C4-2B (cell line): ENCODE measurements around the gene SOX12.

ENCODE experiments used
- H3K27ac ChIP-seq: fragments of 450-650 bp; 2 replicates; pipeline ENCODE4 v1.5.1; 2017
- ZFX ChIP-seq: fragments of 450-650 bp; IDR thresholded peaks from 2 replicates; pipeline ENCODE4 v1.6.1; 2017
- TF ChIP-seq, protein P1 (sequence below): fragments of 450-650 bp; conservative IDR thresholded peaks from 2 replicates; pipeline ENCODE4 v1.5.1; 2017; ENCODE audit warnings: mild to moderate bottlenecking

SOX12 gene

DNA sequence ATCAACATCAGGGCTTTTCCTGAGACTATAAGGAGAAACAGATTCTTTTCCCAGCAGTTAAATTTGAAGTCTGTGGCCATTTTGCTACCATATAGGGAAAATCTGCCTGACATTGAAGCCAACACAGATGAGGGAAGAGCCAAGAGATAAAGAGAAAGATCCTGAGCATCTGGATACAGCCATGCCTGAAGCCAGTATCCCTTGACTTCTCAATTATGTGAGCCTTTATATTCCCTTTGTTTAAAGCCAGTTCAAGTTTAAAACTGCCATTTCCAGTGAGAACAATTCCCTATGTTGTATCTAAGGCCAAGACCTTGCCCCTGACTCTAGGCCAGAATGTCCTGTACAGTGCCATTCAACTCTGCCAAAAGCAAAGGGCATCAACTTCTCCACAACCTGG is 17.8 kb downstream of the SOX12 start:
- TF ChIP-seq, protein P1, sequence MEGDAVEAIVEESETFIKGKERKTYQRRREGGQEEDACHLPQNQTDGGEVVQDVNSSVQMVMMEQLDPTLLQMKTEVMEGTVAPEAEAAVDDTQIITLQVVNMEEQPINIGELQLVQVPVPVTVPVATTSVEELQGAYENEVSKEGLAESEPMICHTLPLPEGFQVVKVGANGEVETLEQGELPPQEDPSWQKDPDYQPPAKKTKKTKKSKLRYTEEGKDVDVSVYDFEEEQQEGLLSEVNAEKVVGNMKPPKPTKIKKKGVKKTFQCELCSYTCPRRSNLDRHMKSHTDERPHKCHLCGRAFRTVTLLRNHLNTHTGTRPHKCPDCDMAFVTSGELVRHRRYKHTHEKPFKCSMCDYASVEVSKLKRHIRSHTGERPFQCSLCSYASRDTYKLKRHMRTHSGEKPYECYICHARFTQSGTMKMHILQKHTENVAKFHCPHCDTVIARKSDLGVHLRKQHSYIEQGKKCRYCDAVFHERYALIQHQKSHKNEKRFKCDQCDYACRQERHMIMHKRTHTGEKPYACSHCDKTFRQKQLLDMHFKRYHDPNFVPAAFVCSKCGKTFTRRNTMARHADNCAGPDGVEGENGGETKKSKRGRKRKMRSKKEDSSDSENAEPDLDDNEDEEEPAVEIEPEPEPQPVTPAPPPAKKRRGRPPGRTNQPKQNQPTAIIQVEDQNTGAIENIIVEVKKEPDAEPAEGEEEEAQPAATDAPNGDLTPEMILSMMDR, result no peak
- no peak for TF ChIP-seq ZFX
- no peak overlapping the region for H3K27ac ChIP-seq

DNA sequence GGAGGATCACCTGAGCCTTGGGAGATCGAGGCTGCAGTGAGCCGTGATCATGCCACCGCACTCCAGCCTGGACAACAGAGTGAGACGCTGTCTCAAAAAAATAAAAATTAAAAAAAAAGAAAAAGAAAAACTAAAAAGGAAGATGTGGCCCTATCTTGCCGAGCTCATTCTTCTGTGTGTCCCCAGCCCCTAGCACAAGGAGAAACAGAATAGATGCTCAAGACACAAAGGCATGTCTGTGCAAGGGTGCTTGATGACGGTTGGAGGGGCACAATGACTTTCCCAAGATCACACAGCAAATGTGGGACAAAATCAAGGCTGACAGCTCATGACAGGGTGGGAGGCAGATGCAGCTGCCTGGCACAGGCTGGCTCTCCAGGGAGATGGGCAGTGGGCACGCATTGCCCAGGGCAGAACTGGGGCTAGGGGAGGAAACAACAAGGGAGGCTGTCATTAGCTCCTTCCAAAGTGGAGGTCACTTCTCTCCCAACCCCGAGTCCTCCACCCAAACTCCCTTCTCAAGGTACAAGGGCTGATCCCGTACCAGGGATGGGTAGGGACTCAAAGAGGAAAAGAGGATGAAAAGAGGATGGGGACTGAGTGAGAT is 20.8 kb downstream of the SOX12 start:
- TF ChIP-seq ZFX, result no peak
- TF ChIP-seq, protein P1, result no peak
- H3K27ac ChIP-seq, result peak overlapping the region; percentile 88

DNA sequence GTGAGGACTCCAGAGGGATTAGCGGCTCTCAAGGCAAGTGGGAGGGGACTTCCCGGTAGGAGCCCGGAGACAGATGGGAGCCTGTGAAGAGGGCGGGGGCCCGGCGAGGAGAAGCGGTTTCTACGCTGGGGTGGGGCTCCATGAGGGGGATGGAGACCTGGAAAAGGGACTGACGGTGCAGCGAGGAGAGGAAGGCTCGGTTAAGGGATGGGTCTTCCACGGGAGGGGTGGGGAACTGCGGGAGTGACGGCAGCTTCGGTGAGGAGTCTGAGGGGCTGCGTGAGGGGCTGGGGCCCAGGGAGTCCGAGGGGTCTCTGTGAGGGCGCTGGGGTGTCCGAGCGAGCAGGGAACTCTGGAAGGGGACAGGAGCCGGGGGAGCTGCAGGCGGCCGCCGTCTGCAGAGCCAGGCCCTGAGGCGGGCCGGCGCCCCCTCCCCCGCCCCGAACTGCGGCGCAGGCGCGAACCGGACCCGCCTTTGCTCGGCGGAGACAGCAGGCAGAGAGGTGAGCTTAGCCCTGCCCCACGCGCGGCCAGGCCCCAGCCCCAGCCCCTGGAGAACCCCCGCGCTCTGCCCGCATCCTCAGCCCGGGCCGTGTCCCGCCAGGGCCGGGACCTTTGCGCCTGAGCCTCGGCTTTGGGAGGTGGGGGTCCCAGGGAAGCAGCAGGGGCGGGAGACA is 21.4 kb downstream of the SOX12 start, which contains the start of gene NRSN2:
TSS of gene NRSN2 (plus strand) at position 472 of the 677 bp plus-strand sequence. CDS start 2,533 bp downstream, outside the sequence.
- H3K27ac ChIP-seq, result peak within 1 kb of the TSS; percentile 88
- no peak for TF ChIP-seq ZFX
- TF ChIP-seq, protein P1, result no peak

DNA sequence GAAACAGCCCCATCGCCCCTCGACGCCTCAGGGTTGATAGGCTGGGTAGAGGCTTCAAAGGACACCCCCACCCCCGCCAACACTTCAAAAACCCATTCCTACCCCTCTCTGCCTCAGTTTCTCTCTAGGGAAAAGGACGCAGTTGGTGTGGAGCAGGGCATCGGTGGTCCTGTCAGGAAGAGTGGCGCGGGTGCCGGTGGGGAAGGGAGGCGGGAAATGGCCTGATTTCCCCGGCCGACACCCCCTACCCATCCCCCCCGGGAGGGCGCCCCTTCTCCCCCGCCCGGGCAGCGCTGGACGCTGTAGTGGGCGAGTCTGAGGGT is 21.9 kb downstream of the SOX12 start:
- peak overlapping the region; percentile 88 for H3K27ac ChIP-seq
- TF ChIP-seq ZFX, result no peak
- TF ChIP-seq, protein P1, result no peak

DNA sequence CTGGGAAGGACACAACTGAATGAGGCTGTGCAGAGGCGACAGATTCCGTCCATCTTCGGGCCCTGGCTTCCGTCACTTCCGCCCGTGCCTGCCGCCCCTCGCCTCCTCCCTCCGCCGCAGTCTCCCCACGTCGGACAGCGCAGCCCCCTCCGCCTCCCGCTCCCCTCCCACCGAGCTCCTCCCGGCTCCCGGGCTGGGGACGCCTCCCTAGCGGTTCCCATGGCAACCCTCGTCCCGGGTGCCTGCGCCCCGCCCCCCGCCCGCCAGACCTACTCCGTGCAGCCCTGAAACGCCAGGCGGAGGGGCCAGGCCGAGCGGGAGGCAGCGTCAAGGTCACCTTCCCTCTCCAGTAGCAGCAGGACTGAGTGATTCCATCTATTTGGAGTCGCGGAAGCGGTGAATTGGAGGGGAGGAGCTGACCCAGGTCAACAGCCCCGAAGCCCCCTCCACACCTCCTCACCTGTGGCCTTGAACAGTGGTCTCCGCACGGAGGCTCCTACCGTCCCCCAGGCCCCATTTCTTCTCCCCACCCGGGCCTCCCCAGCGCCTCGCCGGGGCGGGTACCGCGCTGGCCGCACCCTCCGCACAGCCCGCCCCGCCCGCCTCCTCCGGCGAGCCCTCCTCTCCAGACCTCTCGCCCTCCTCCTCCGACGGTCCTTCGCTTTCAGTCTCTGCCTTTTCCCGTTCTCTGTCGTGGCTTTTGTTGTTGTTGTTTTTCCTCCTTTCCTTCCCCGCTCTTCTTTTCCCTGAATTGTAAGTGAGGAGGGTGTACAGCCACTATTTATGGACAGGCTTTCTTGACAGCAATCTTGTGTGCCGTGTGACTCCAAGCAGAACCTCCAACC is 22.5 kb downstream of the SOX12 start:
- peak; percentile 45; the same call in 1 of the 2 replicates for TF ChIP-seq ZFX
- TF ChIP-seq, protein P1, result no peak
- peak overlapping the region; percentile 88 for H3K27ac ChIP-seq

DNA sequence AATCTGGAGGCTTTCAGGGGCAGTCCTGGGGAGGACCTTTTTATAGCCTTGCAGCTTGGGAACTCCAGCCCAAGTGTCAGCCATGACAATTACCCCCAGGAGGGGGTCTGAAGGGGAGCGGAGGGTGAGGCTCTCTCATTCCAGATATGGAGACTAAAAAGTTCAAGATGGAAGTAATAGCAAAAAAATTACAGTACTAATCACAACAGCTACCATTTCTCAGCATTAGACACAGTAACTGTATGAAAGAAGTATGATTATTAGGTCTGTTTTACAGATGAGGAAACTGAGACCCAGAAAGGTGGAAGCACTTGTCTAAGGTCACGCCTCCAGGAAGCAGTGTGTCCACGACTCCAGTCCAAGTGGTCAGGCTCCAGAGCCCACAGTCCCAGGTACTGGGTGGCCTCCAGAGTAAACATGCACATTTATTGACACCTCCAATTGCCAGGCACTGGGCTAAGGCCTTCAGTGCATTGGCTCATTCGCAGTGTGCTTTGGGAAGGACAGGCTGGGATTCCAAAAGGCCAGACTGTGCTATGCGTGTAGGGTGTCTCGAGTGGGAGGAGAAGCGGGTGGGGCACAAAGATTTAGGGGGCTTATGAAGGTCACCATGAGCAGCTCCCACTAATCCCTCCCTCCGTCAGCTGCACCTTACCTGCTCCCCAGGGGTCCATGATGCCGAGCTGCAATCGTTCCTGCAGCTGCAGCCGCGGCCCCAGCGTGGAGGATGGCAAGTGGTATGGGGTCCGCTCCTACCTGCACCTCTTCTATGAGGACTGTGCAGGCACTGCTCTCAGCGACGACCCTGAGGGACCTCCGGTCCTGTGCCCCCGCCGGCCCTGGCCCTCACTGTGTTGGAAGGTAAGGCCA is 23.9 kb downstream of the SOX12 start:
- TF ChIP-seq, protein P1, result no peak
- H3K27ac ChIP-seq, result peak overlapping the region; percentile 88
